Peyer's patch (tissue), 4 donors: Measurements from ENCODE around the gene RCOR3.

Source experiments
- CTCF ChIP-seq, 6 experiments: fragments of 450-650 bp in 4 of 6; fragments of 200-600 bp in 2 of 6; sonication (generic) in 1 of 6; IDR thresholded peaks; one replicate each; pipeline ENCODE4 v1.5.1; 2017 to 2019; ENCODE audit warnings: antibody characterized with exemption in 6 of 6, mild to moderate bottlenecking in 3 of 6, moderate library complexity in 1 of 6
- POLR2A ChIP-seq, 2 donors: fragments of 450-650 bp; IDR thresholded peaks; one replicate each; pipeline ENCODE4 v1.5.1; 2017; ENCODE audit warnings: antibody characterized with exemption in 2 of 2, mild to moderate bottlenecking in 2 of 2, moderate library complexity in 2 of 2

- TF ChIP-seq CTCF (IDR thresholded peaks at IDR 0.05) (no peak), POLR2A (IDR thresholded peaks at IDR 0.05) (no peak)
Measured at GRCh38 chr1:211257826-211258225, 1.3 kb upstream of the RCOR3 start.
